NCI-H524 (cell line): Measurements from ENCODE around the gene F2RL1.
"Not testable (repeated sequence)": the region's sequence is repeated elsewhere in the genome, so short reads cannot be mapped to it uniquely, and the experiment has no call there.

ENCODE experiments used
- DNase-seq, 2 experiments: peaks; one replicate each; lab custom pipeline; 2025; lab: John Stamatoyannopoulos, UW

The F2RL1 gene

GRCh38 chr5:76807296-76807695 lies 11.5 kb upstream of the F2RL1 start:
- DNase-seq, result no peak

- DNase-seq, result peak; percentile 61 to 84
Measured at GRCh38 chr5:76808141-76808691, 10.6 kb upstream of the F2RL1 start.

GRCh38 chr5:76809141-76809540 lies 9.7 kb upstream of the F2RL1 start:
- DNase-seq, result no peak

- DNase-seq, result no peak
Measured at GRCh38 chr5:76810236-76810635, 8.6 kb upstream of the F2RL1 start.

- peak; percentile 73 to 93 for DNase-seq
Measured at GRCh38 chr5:76811214-76811613, 7.6 kb upstream of the F2RL1 start.

GRCh38 chr5:76812209-76812608 lies 6.6 kb upstream of the F2RL1 start:
- DNase-seq, result not testable (repeated sequence)

- DNase-seq, result no peak
Measured at GRCh38 chr5:76813982-76814562, 4.8 kb upstream of the F2RL1 start.

- no peak for DNase-seq
Measured at GRCh38 chr5:76816110-76816831, 2.6 kb upstream of the F2RL1 start.

GRCh38 chr5:76819851-76820525 lies 1.2 kb downstream of the F2RL1 start:
- DNase-seq, result no peak

GRCh38 chr5:76820526-76820890 lies 1.7 kb downstream of the F2RL1 start:
- no peak for DNase-seq

GRCh38 chr5:76821136-76821535 lies 2.3 kb downstream of the F2RL1 start:
- no peak for DNase-seq

- not testable (repeated sequence) for DNase-seq
Measured at GRCh38 chr5:76822105-76822731, 3.4 kb downstream of the F2RL1 start.

- DNase-seq, result not testable (repeated sequence)
Measured at GRCh38 chr5:76826416-76826815, 7.6 kb downstream of the F2RL1 start.

GRCh38 chr5:76831110-76831452 lies 12.3 kb downstream of the F2RL1 start:
- DNase-seq, result no peak

GRCh38 chr5:76836181-76836580 lies 17.4 kb downstream of the F2RL1 start:
- no peak for DNase-seq

- no peak for DNase-seq
Measured at GRCh38 chr5:76836585-76836984, 17.8 kb downstream of the F2RL1 start.

- DNase-seq, result no peak
Measured at GRCh38 chr5:76838481-76839261, 19.8 kb downstream of the F2RL1 start.

- DNase-seq, result no peak
Measured at GRCh38 chr5:76841361-76841760, 22.5 kb downstream of the F2RL1 start.

GRCh38 chr5:76845890-76846289 lies 27.1 kb downstream of the F2RL1 start:
- peak in 1 of 2 experiments; percentile 3 for DNase-seq

GRCh38 chr5:76849419-76850291 lies 30.8 kb downstream of the F2RL1 start, which contains the start of gene S100Z:
TSS of gene S100Z (plus strand) at chr5:76850014. CDS start at chr5:76875360, 25,346 bp downstream.
- no peak for DNase-seq
